Neural progenitor cell (in vitro differentiated cells): ENCODE results near the gene WWC1. TPM values are rescaled to one million over a fixed set of nuclear protein-coding genes. Genes with fewer than 3 reads are reported as not detected.

Experiments used
- DNase-seq: peaks from one replicate; pipeline ENCODE4 v3.0.0-alpha.2; 2016; ENCODE audit warnings: low spot score
- H2AFZ ChIP-seq: fragments of 200-600 bp; sonication (generic); replicated peaks from 2 replicates; pipeline ENCODE4 v1.6.1; 2016; ENCODE audit warnings: antibody characterized with exemption
- H3F3A ChIP-seq: fragments of 200-600 bp; sonication (generic); 2 replicates; pipeline ENCODE4 v1.6.1; 2016; ENCODE audit warnings: antibody characterized with exemption, low read depth
- H3K27ac ChIP-seq: fragments of 200-600 bp; sonication (generic); 2 replicates; pipeline ENCODE4 v1.5.1; 2016; ENCODE audit warnings: mild to moderate bottlenecking
- H3K27me3 ChIP-seq: fragments of 200-600 bp; sonication (generic); 2 replicates; pipeline ENCODE4 v1.6.1; 2016; ENCODE audit warnings: mild to moderate bottlenecking, moderate library complexity
- H3K36me3 ChIP-seq: fragments of 200-600 bp; sonication (generic); 2 replicates; pipeline ENCODE4 v1.5.1; 2016
- H3K4me1 ChIP-seq: fragments of 200-600 bp; sonication (generic); 2 replicates; pipeline ENCODE4 v1.6.1; 2016; ENCODE audit warnings: mixed run types
- H3K4me2 ChIP-seq: fragments of 200-600 bp; sonication (generic); 2 replicates; pipeline ENCODE4 v1.6.1; 2016
- H3K4me3 ChIP-seq: fragments of 200-600 bp; sonication (generic); 2 replicates; pipeline ENCODE4 v1.5.1; 2016
- H3K79me2 ChIP-seq: fragments of 200-600 bp; sonication (generic); 2 replicates; pipeline ENCODE4 v1.6.1; 2016; ENCODE audit warnings: low read depth
- H3K9ac ChIP-seq: fragments of 200-600 bp; sonication (generic); 2 replicates; pipeline ENCODE4 v1.6.1; 2016
- H3K9me3 ChIP-seq: fragments of 200-600 bp; sonication (generic); 2 replicates; pipeline ENCODE4 v1.5.1; 2016; ENCODE audit warnings: low read depth
- H4K20me1 ChIP-seq: fragments of 200-600 bp; sonication (generic); 2 replicates; pipeline ENCODE4 v1.6.1; 2016; ENCODE audit warnings: low read depth
- H3K27ac Mint-ChIP-seq: 3 replicates; pipeline ENCODE4 v1.8.0; 2021; ENCODE audit warnings: mixed read lengths
- H3K27me3 Mint-ChIP-seq: 2 replicates; pipeline ENCODE4 v1.8.0; 2022; ENCODE audit warnings: low read depth, mild to moderate bottlenecking, inconsistent platforms, moderate library complexity, mixed read lengths; ENCODE audit not compliant: insufficient read depth
- H3K36me3 Mint-ChIP-seq: 3 replicates; pipeline ENCODE4 v1.8.0; 2021; ENCODE audit warnings: mixed read lengths
- H3K4me1 Mint-ChIP-seq: 3 replicates; pipeline ENCODE4 v1.8.0; 2021; ENCODE audit warnings: mixed read lengths
- H3K4me3 Mint-ChIP-seq: 3 replicates; pipeline ENCODE4 v1.8.0; 2021; ENCODE audit warnings: mild to moderate bottlenecking, moderate library complexity, mixed read lengths
- H3K9me3 Mint-ChIP-seq: 3 replicates; pipeline ENCODE4 v1.8.0; 2020; ENCODE audit warnings: mixed read lengths
- EZH2 ChIP-seq: fragments of 200-600 bp; sonication (generic); IDR thresholded peaks from 2 replicates; pipeline ENCODE4 v1.6.1; 2017; ENCODE audit warnings: antibody characterized with exemption, mild to moderate bottlenecking, moderate library complexity
- EZH2phosphoT487 ChIP-seq: fragments of 200-600 bp; sonication (generic); IDR thresholded peaks from 2 replicates; pipeline ENCODE4 v1.6.1; 2017; ENCODE audit warnings: antibody characterized with exemption
- total RNA-seq: library from RNA; depleted of rRNA; stranded (reverse); fragments of >200 nt; gene quantifications from 2 replicates; pipeline ENCODE4 v1.2.3, GENCODE V29; 2015; ENCODE audit warnings: low replicate concordance
- TF ChIP-seq, protein P1 (sequence below): fragments of 200-600 bp; sonication (generic); IDR thresholded peaks from 2 replicates; pipeline ENCODE4 v1.5.1; 2017; ENCODE audit warnings: antibody characterized with exemption, mild to moderate bottlenecking

Gene WWC1
- total RNA-seq, 1 donor from 2014 or later, result 6.7 TPM

DNA sequence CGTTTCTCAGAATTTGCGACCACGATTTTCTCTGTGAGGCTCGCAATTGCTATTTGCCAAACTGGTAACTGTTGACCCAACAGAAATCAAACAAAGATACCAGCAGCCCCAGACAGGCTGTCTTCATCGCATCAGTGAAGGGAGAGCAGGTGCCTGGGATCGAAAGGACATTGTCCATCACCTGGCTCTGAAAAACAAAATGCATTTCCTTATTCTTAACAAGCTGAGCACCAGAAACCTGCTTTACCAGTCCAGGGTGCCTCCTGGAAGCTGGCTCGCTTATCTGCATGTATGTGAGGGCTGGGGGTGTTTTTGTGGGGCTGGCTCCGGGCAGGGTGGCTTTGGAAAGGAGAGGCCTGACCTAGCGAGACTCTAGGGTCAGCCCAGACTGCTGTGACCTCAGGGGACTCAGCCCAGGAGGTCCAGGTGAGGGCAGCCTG lies 24.7 kb downstream of the WWC1 start:
- H3K27me3 ChIP-seq, result no peaks in the 10 kb centered on the region
- TF ChIP-seq, protein P1, sequence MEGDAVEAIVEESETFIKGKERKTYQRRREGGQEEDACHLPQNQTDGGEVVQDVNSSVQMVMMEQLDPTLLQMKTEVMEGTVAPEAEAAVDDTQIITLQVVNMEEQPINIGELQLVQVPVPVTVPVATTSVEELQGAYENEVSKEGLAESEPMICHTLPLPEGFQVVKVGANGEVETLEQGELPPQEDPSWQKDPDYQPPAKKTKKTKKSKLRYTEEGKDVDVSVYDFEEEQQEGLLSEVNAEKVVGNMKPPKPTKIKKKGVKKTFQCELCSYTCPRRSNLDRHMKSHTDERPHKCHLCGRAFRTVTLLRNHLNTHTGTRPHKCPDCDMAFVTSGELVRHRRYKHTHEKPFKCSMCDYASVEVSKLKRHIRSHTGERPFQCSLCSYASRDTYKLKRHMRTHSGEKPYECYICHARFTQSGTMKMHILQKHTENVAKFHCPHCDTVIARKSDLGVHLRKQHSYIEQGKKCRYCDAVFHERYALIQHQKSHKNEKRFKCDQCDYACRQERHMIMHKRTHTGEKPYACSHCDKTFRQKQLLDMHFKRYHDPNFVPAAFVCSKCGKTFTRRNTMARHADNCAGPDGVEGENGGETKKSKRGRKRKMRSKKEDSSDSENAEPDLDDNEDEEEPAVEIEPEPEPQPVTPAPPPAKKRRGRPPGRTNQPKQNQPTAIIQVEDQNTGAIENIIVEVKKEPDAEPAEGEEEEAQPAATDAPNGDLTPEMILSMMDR, result no peak
- TF ChIP-seq EZH2 (no peak), EZH2phosphoT487 (no peak)
- Mint-ChIP-seq H3K9me3 (no peaks in the 10 kb centered on the region), H3K27ac (peak overlapping the region; percentile 92), H3K4me1 (peaks cover 54% of the 10 kb centered on the region), H3K36me3 (no peaks in the 10 kb centered on the region), H3K27me3 (no peaks in the 10 kb centered on the region), H3K4me3 (peak overlapping the region; percentile 69)
- H4K20me1 ChIP-seq, result no peaks in the 10 kb centered on the region
- no peak for DNase-seq
- H3F3A ChIP-seq, result peaks cover 20% of the 10 kb centered on the region
- H3K9me3 ChIP-seq, result no peaks in the 10 kb centered on the region
- peaks cover 9% of the 10 kb centered on the region for H3K79me2 ChIP-seq
- H3K4me3 ChIP-seq, result no peak overlapping the region
- peak overlapping the region; percentile 48 for H3K4me2 ChIP-seq
- H2AFZ ChIP-seq, result no peak overlapping the region
- H3K4me1 ChIP-seq, result peaks cover 28% of the 10 kb centered on the region
- no peak overlapping the region for H3K9ac ChIP-seq
- H3K27ac ChIP-seq, result no peak overlapping the region
- no peaks in the 10 kb centered on the region for H3K36me3 ChIP-seq

DNA sequence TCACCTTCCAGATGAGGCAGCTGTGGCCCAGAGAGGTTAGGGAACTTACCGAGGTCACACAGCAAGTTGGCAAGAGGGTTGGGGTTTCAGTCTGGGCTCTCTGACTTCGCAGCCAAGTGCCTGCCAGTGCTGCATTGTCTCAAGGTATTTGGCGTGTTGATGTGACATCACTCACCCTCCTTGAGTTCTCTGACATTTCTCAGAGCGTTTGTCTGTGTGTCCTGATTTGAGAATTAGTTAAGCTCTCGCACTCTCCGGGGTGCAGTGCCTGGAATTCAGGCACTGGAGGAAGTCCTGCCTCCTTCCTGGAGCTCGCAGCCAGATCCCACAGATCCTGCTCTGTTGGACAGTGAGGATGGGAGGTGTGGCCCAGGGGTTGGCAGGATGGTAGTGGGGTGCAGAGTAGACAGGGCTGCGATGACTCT lies 25.7 kb downstream of the WWC1 start:
- Mint-ChIP-seq H3K27me3 (no peaks in the 10 kb centered on the region), H3K27ac (peak overlapping the region; percentile 92), H3K36me3 (no peaks in the 10 kb centered on the region), H3K4me3 (peak overlapping the region; percentile 49), H3K9me3 (no peaks in the 10 kb centered on the region), H3K4me1 (peaks cover 54% of the 10 kb centered on the region)
- no peaks in the 10 kb centered on the region for H3K9me3 ChIP-seq
- H3K4me2 ChIP-seq, result no peak overlapping the region
- no peak overlapping the region for H3K9ac ChIP-seq
- DNase-seq, result peak; percentile 38
- TF ChIP-seq, protein P1, result no peak
- TF ChIP-seq EZH2phosphoT487 (no peak), EZH2 (no peak)
- H3K36me3 ChIP-seq, result no peaks in the 10 kb centered on the region
- H2AFZ ChIP-seq, result no peak overlapping the region
- H3K79me2 ChIP-seq, result peaks cover 9% of the 10 kb centered on the region
- H4K20me1 ChIP-seq, result no peaks in the 10 kb centered on the region
- H3K4me3 ChIP-seq, result no peak overlapping the region
- peaks cover 20% of the 10 kb centered on the region for H3F3A ChIP-seq
- H3K27ac ChIP-seq, result peak overlapping the region; percentile 14
- H3K4me1 ChIP-seq, result peaks cover 28% of the 10 kb centered on the region
- no peaks in the 10 kb centered on the region for H3K27me3 ChIP-seq

DNA sequence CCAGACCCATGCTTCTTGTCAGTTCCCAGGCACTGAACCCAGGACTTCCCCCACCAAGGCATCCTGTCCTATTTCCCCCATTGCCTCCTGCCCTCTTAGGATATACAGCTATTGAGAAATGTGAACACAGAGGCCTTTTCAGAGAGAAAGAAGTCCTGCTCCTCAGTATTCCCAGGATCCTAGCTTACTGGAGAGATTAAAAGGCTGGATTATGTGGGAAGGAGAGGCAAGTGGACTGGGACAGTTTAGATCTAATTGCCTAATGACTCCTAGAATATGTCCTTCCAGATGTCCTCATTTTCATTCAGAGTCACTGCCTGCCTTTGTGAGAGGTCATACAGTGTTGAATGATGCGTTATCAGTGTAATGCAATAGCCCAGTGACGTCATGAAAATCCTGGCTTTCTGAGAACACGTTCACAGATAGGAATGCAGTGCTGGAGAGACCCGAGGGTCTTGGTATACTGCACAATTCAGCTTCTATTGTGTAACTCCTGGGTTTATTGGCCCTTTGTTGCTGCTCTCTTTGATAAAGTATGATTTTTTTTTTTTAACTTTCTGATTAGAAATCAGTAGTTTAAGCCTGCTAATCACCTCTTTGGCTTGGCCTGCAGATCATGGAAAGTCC lies 26.2 kb downstream of the WWC1 start:
- H3K9ac ChIP-seq, result no peak overlapping the region

More for the DNA sequence above, 26.2 kb downstream of the WWC1 start:
- peak overlapping the region; percentile 92 for H3K27ac Mint-ChIP-seq
- no peaks in the 10 kb centered on the region for H3K9me3 Mint-ChIP-seq
- DNase-seq, result peak; percentile 35
- Histone ChIP-seq H3K4me2 (no peak overlapping the region), H4K20me1 (no peaks in the 10 kb centered on the region), H2AFZ (no peak overlapping the region), H3K27ac (peak overlapping the region; percentile 14), H3F3A (peaks cover 20% of the 10 kb centered on the region), H3K27me3 (no peaks in the 10 kb centered on the region), H3K36me3 (no peaks in the 10 kb centered on the region), H3K79me2 (peaks cover 9% of the 10 kb centered on the region), H3K9me3 (no peaks in the 10 kb centered on the region), H3K4me1 (peaks cover 28% of the 10 kb centered on the region), H3K4me3 (no peak overlapping the region)
- no peaks in the 10 kb centered on the region for H3K27me3 Mint-ChIP-seq
- TF ChIP-seq EZH2phosphoT487 (no peak), EZH2 (no peak)
- TF ChIP-seq, protein P1, result no peak
- no peaks in the 10 kb centered on the region for H3K36me3 Mint-ChIP-seq
- peaks cover 54% of the 10 kb centered on the region for H3K4me1 Mint-ChIP-seq
- H3K4me3 Mint-ChIP-seq, result no peak overlapping the region
